HG02623 (cell line): ENCODE results near the gene LRSAM1.

Source experiments
- ATAC-seq: cut with Tn5 transposase; IDR thresholded peaks from one replicate; pipeline ENCODE4 v1.9.1; 2021; ENCODE audit warnings: moderate library complexity; ENCODE audit not compliant: unreplicated experiment

The LRSAM1 gene

GRCh38 chr9:127509261-127509954 lies 58.1 kb downstream of the LRSAM1 start:
- ATAC-seq = no peak

- ATAC-seq = no peak
Measured at GRCh38 chr9:127509955-127510299, 58.6 kb downstream of the LRSAM1 start.

- ATAC-seq = no peak
Measured at GRCh38 chr9:127514468-127514867, 63.2 kb downstream of the LRSAM1 start.

DNA sequence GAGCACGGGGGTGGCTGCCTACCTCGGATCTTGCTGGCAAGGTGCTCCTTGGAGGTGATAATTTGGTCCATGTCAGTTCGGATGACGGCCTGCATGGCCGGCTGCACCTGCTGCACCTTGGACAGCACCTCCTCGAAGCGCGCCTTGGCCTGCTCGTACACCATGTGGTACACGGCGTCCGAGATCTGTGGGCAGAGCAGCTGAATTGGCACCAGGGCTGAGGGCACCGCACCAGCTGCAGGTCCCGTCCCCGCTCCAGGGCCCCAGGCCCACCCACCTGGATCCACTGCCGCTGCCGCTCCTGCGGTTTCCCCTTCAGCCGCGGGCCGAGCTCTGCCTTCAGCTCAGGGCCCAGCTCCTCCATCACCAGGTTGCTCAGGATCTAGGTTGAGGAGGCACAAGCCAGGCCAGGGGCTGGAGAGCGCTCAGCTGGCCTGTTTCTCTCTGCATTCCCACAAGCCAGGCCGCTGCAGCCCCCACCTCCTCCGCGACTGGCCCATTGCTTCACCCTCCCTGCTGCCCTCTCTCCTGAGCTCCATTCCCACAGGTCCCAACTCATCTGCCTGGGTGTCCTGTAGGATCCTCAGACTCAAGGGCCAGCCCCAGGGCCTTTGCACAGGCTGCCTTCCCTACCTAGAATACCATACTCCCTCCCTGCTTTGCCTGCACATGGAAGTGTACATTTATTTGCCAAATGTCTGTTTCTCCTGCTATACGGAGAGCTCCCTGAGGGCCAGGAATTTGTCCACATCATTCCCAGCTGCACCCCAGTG lies 65.7 kb downstream of the LRSAM1 start:
- ATAC-seq = no peak

DNA sequence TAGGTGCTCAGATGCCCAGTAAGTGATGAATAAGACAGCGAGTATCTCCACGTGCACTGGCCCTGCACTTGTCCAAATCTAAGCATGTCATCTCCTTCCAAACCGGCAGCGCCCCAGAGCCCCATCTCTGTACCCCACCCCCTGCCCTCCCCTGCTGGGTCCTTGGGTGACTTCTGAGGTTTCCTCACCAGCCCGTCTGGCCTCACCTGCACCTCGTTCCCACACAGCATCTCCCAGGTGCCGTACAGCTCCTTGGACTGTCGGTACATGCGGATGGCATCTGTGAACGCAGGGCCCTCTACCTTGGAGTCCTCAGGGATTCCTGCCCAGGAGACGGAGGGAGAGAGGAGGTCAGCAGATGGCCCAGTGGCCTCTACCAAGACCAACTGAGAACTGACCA lies 66.3 kb downstream of the LRSAM1 start:
- no peak for ATAC-seq

GRCh38 chr9:127518091-127518856 lies 67.0 kb downstream of the LRSAM1 start:
- no peak for ATAC-seq

DNA sequence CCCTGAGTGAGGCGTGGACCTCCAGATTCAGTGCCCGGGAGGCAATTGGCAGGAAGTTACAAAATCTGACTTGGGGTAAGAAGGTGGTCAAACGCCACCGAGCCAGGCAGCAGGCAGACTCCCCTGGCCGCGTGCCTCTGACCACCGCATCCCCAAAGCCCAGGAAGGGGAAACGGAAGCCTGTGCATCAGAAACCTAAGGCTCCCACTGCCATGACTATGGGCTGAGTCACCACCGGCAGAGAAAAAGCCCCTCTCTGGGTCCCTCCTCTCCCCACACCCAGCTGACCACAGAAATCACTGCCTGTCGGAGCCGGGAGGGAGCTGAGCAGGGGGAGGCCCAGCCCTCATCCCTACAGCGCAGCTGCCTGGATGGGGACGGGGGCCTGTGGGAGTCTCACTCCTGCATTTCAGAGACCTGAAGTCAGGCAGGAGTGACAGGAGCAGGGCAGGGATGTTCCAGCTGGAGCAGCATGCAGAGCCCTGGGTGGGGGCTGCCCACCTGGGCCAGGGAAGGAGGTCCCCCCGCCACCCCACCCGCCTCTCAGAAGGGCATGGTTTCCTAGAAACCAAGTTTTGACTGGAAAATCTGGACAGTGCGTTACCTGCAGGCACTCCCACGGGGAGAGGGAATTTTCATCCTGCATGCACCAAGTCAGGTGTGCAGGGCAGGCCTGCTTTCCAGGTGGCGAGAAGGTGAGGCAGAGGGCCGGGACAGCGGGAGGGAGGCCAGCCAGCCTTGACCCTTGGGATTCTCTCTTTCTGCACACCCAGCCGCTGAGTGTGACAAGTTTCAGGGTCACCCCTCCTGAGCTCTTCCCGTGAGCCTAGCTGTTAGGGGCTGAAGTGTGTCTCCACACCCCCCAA lies 68.2 kb downstream of the LRSAM1 start:
- no peak for ATAC-seq

GRCh38 chr9:127520941-127521918 lies 69.9 kb downstream of the LRSAM1 start:
- ATAC-seq = no peak

DNA sequence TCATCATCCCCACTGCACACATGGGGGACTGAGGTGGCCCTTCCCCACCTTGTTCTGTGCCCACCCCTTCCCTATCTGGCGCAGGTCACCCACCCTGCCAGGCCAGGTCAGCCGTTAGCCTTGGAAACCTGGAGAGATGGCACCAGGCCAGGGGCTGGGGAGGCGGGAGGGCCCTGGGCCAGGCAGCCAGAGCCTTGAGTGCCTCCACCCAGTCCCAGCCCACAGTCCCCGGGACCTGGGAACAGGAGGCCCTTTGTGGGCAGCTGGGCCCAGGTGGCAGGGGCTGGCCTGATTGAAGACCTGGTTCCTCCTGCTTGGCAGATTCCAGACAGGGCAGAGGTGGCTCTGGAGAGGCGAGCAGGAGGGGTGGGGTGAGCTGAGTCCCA lies 70.6 kb downstream of the LRSAM1 start:
- no peak for ATAC-seq

GRCh38 chr9:127522727-127523126 lies 71.4 kb downstream of the LRSAM1 start:
- ATAC-seq = no peak

GRCh38 chr9:127523312-127523851 lies 72.1 kb downstream of the LRSAM1 start:
- ATAC-seq = no peak

- ATAC-seq = no peak
Measured at GRCh38 chr9:127524373-127524772, 73.1 kb downstream of the LRSAM1 start.

DNA sequence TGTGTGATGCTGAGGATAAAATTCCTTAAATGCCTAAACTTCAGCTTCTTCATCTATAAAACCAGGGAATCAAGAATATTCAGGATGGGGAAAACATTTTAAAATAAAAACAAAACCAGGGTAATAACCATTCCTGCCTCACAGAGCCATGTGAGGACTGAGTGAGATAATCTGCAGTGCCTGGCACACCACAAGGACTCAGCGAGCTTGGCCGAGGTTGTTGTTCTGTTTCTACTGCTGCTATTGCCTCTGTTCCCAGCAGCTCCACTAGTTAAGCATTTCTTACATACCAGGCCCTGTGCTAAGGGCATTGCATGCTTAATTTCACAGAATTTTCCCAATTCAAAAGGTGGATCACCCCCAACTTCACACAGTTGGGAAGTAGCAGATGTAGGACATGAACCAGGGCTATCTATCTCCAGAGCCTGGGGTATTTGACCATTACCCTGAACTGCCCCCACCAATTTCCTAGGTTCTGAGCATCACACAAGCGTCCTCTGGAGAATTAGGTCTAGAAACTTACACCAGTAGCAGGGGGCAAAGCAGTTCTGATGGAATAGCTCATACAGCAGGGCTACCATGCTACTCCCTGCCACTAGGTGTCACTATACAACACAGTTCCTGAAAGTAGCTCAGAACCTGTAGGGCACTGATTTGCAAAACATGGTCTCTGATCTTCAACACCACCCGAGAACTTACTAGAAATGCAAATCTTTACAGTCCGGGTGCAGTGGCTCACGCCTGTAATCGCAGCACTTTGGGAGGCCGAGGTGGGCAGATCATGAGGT lies 74.3 kb downstream of the LRSAM1 start:
- ATAC-seq = no peak

- ATAC-seq = no peak
Measured at GRCh38 chr9:127526655-127527559, 75.6 kb downstream of the LRSAM1 start.

GRCh38 chr9:127527560-127528268 lies 76.4 kb downstream of the LRSAM1 start:
- no peak for ATAC-seq

GRCh38 chr9:127528422-127529251 lies 77.3 kb downstream of the LRSAM1 start:
- ATAC-seq = no peak
